ENCODE measurements around the gene OR51M1. TPM values are rescaled to one million over a fixed set of nuclear protein-coding genes. Genes with fewer than 3 reads are reported as not detected.

Gene OR51M1
- total RNA-seq, 2 experiments from 2014 or later: not detected

DNA sequence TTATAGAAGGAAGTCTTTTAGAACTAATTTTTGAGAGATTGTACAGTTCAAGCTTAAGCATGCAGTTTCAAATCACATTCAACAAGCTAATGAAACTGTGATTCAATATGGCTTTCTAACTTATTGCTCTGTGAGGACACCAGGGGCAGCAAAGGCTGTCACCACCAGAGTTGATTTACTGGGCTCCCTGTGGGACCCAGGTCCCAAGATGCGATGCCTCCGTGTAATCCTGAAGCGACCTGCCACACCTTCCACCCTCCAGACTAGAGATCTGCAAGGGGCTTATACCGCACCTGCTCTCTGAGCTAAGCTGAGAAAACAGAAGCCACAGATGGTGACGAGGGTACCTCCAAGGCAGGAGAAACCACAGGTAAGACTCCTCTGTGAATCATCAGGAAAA is 37.4 kb downstream of the OR51M1 start:
- H3K4me1 ChIP-seq (ENCODE audit: insufficient read depth, low read length, poor library complexity, severe bottlenecking): no peaks in the 10 kb centered on the region
- intact Hi-C loops (cut with micrococcal nuclease; ENCODE audit: unreplicated experiment): no loop called here
- TF ChIP-seq EZH2phosphoT487 (IDR thresholded peaks at IDR 0.05; ENCODE audit: borderline replicate concordance, low read depth, low read length): no peak
- no peak for TF ChIP-seq CTCF (conservative IDR thresholded peaks at IDR 0.05; ENCODE audit: low read length)
- ChIA-PET CTCF (ENCODE audit: unreplicated experiment) (no interaction called here), POLR2A (no interaction called here)
- H3K9me2 ChIP-seq (ENCODE audit: insufficient read depth, low read length): no peaks in the 10 kb centered on the region
- no peaks in the 10 kb centered on the region for H4K20me1 ChIP-seq (ENCODE audit: insufficient read depth, low read length)
- H2AFZ ChIP-seq (ENCODE audit: low read length): no peak overlapping the region
- no peak overlapping the region for H3K27ac ChIP-seq (ENCODE audit: low read depth, low read length, poor library complexity, severe bottlenecking)
- H3K36me3 ChIP-seq (ENCODE audit: insufficient read depth, low read length): no peaks in the 10 kb centered on the region
- no TSS peak for BruUV-seq (replicated peaks)
- no peak overlapping the region for H3K4me2 ChIP-seq (ENCODE audit: low read length)
- H3K79me2 ChIP-seq (ENCODE audit: insufficient read depth, low read depth, low read length): no peaks in the 10 kb centered on the region
- no peaks in the 10 kb centered on the region for H3K9me3 ChIP-seq (ENCODE audit: low read length)
- H3K4me3 ChIP-seq (ENCODE audit: low read depth, low read length, poor library complexity, severe bottlenecking): no peak overlapping the region
- no peak for DNase-seq (ENCODE audit: low spot score)

GRCh38 chr11:5421811-5422210 is 38.2 kb downstream of the OR51M1 start, which contains the start of gene OR51Q1:
Gene OR51Q1, plus strand, starts transcription at chr11:5422111. Its CDS starts 90 bp downstream, at chr11:5422201.
- Histone ChIP-seq H3K9me3 (ENCODE audit: low read length) (no peaks in the 10 kb centered on the region), H3K4me3 (ENCODE audit: low read depth, low read length, poor library complexity, severe bottlenecking) (no peak within 1 kb of the TSS), H3K36me3 (ENCODE audit: insufficient read depth, low read length) (no peaks in the 10 kb centered on the region), H3K4me1 (ENCODE audit: insufficient read depth, low read length, poor library complexity, severe bottlenecking) (no peaks in the 10 kb centered on the region), H3K9me2 (ENCODE audit: insufficient read depth, low read length) (no peaks in the 10 kb centered on the region), H2AFZ (ENCODE audit: low read length) (no peak within 1 kb of the TSS), H3K27ac (ENCODE audit: low read depth, low read length, poor library complexity, severe bottlenecking) (no peak within 1 kb of the TSS), H3K79me2 (ENCODE audit: insufficient read depth, low read depth, low read length) (no peaks in the 10 kb centered on the region), H3K4me2 (ENCODE audit: low read length) (no peak within 1 kb of the TSS), H4K20me1 (ENCODE audit: insufficient read depth, low read length) (no peaks in the 10 kb centered on the region)
- no peak for TF ChIP-seq EZH2phosphoT487 (IDR thresholded peaks at IDR 0.05; ENCODE audit: borderline replicate concordance, low read depth, low read length)
- TF ChIP-seq CTCF (conservative IDR thresholded peaks at IDR 0.05; ENCODE audit: low read length): no peak
- no peak for DNase-seq (ENCODE audit: low spot score)
- intact Hi-C loops (cut with micrococcal nuclease; ENCODE audit: unreplicated experiment): no loop called here
- BruUV-seq (replicated peaks): no TSS peak
- ChIA-PET CTCF (ENCODE audit: unreplicated experiment) (no interaction called here), POLR2A (no interaction called here)

GRCh38 chr11:5423131-5423530 is 39.5 kb downstream of the OR51M1 start:
- Histone ChIP-seq H3K4me2 (ENCODE audit: low read length) (no peak overlapping the region), H3K4me3 (ENCODE audit: low read depth, low read length, poor library complexity, severe bottlenecking) (no peak overlapping the region), H3K9me3 (ENCODE audit: low read length) (no peaks in the 10 kb centered on the region), H4K20me1 (ENCODE audit: insufficient read depth, low read length) (no peaks in the 10 kb centered on the region), H3K4me1 (ENCODE audit: insufficient read depth, low read length, poor library complexity, severe bottlenecking) (no peaks in the 10 kb centered on the region), H3K79me2 (ENCODE audit: insufficient read depth, low read depth, low read length) (no peaks in the 10 kb centered on the region), H3K9me2 (ENCODE audit: insufficient read depth, low read length) (no peaks in the 10 kb centered on the region), H3K36me3 (ENCODE audit: insufficient read depth, low read length) (no peaks in the 10 kb centered on the region), H2AFZ (ENCODE audit: low read length) (no peak overlapping the region), H3K27ac (ENCODE audit: low read depth, low read length, poor library complexity, severe bottlenecking) (no peak overlapping the region)
- CTCF ChIA-PET (ENCODE audit: unreplicated experiment): no interaction called here
- intact Hi-C loops (cut with micrococcal nuclease; ENCODE audit: unreplicated experiment): no loop called here
- POLR2A ChIA-PET: no interaction called here
- no peak for TF ChIP-seq EZH2phosphoT487 (IDR thresholded peaks at IDR 0.05; ENCODE audit: borderline replicate concordance, low read depth, low read length)
- TF ChIP-seq CTCF (conservative IDR thresholded peaks at IDR 0.05; ENCODE audit: low read length): no peak
- no TSS peak for BruUV-seq (replicated peaks)
- no peak for DNase-seq (ENCODE audit: low spot score)

All from OCI-LY7 (cell line).